ENCODE results near the gene RPS3.

- no peak for TF ChIP-seq CTCF (IDR thresholded peaks at IDR 0.05; ENCODE audit: low read depth, low read length, poor library complexity, severe bottlenecking)
- TF ChIP-seq EZH2phosphoT487 (IDR thresholded peaks at IDR 0.05; ENCODE audit: borderline replicate concordance, low read length): no peak
Observed at GRCh38 chr11:75351791-75352587, 47.3 kb upstream of the RPS3 start.
